K562 (cell line): Measurements from ENCODE around the gene SLAMF9. TPM values are rescaled to one million over a fixed set of nuclear protein-coding genes. Genes with fewer than 3 reads are reported as not detected.

Experiments
- ADNP ChIP-seq: fragments of 200-800 bp; sonication (Bioruptor generic); IDR thresholded peaks from 2 replicates; pipeline ENCODE4 v1.6.1; 2016; ENCODE audit warnings: missing genetic modification characterization, missing compliant biosample characterization
- DPF2 ChIP-seq: fragments of 450-650 bp; IDR thresholded peaks from 2 replicates; pipeline ENCODE4 v1.6.1; 2016
- E2F1 ChIP-seq: sonication (generic); formaldehyde crosslinking; IDR thresholded peaks from 2 replicates; pipeline ENCODE4 v1.8.1; 2023; ENCODE audit warnings: mild to moderate bottlenecking, missing genetic modification reagents, moderate library complexity
- FOXO4 ChIP-seq: fragments of 450-650 bp; formaldehyde crosslinking; IDR thresholded peaks from 2 replicates; pipeline ENCODE4 v1.4.0; 2020; ENCODE audit warnings: mild to moderate bottlenecking, moderate library complexity
- FOXP1 ChIP-seq: sonication (generic); formaldehyde crosslinking; IDR thresholded peaks from 2 replicates; pipeline ENCODE4 v1.8.0; 2022; ENCODE audit warnings: mild to moderate bottlenecking, missing genetic modification reagents
- HDAC1 ChIP-seq, 2 experiments: fragments of 450-650 bp; IDR thresholded peaks; 2 replicates each; pipeline ENCODE4 v1.6.1; 2016 to 2017; ENCODE audit warnings: inconsistent platforms in 1 of 2, mild to moderate bottlenecking in 1 of 2, moderate library complexity in 1 of 2
- MCM3 ChIP-seq: fragments of 450-650 bp; IDR thresholded peaks from 2 replicates; pipeline ENCODE4 v1.6.1; 2016
- MXI1 ChIP-seq: IDR thresholded peaks from 2 replicates; pipeline ENCODE4 v1.6.1; 2011; ENCODE audit warnings: low read depth, mild to moderate bottlenecking, improper control_type of control experiment, low read length
- PBX2 ChIP-seq, 2 experiments: IDR thresholded peaks in 1 of 2; conservative IDR thresholded peaks in 1 of 2; 2 replicates each; pipeline ENCODE4 v1.6.1; 2016; ENCODE audit warnings: low read depth in 2 of 2, mild to moderate bottlenecking in 1 of 2, missing compliant biosample characterization in 1 of 2, missing genetic modification characterization in 1 of 2, moderate library complexity in 1 of 2
- POLR2AphosphoS2 ChIP-seq: IDR thresholded peaks from 2 replicates; pipeline ENCODE4 v1.6.1; 2012; ENCODE audit warnings: low read length, improper control_type of control experiment
- SAP30 ChIP-seq: fragments of 200-600 bp; sonication (generic); IDR thresholded peaks from 2 replicates; pipeline ENCODE4 v1.6.1; 2012; ENCODE audit warnings: borderline replicate concordance, low read depth, mild to moderate bottlenecking, moderate library complexity, low read length, control low read depth, inconsistent platforms; ENCODE audit not compliant: insufficient read depth, poor library complexity, severe bottlenecking
- VEZF1 ChIP-seq: fragments of 200-800 bp; sonication (Bioruptor generic); IDR thresholded peaks from 2 replicates; pipeline ENCODE4 v1.6.1; 2017; ENCODE audit warnings: missing genetic modification characterization, missing compliant biosample characterization
- YY1 ChIP-seq, 3 experiments: IDR thresholded peaks; 2 replicates each; pipeline ENCODE4 v1.6.1; 2011; ENCODE audit warnings: low read length in 2 of 3, mild to moderate bottlenecking in 2 of 3, moderate library complexity in 2 of 3, borderline replicate concordance in 1 of 3, control low read depth in 1 of 3, low read depth in 1 of 3; ENCODE audit not compliant: insufficient read depth in 3 of 3, insufficient replicate concordance in 2 of 3, control insufficient read depth in 1 of 3, insufficient read length in 1 of 3; ENCODE audit errors: extremely low read depth in 1 of 3
- polyA plus RNA-seq, 8 experiments: library from polyadenylated mRNA; depleted of rRNA in 4 of 8; stranded (reverse) in 5 of 8; unstranded in 3 of 8; fragments of >200 nt; fragmentation: Nextera tagmentation in 2 of 8; fragmentation: Illumina TruSeq in 1 of 8; extraction: Ambion mirVana in 2 of 8; extraction: Trizol in 1 of 8; gene quantifications; 2 replicates each; pipeline versions ENCODE4 v1.2.1 to v1.2.3, GENCODE V29; 2011 to 2014; ENCODE audit warnings: inconsistent platforms in 1 of 8, missing spikeins in 1 of 8
- total RNA-seq, 7 experiments: library from RNA; depleted of rRNA in 6 of 7; stranded (reverse); fragments of >200 nt in 6 of 7; fragmentation: Illumina TruSeq in 2 of 7; extraction: Trizol in 2 of 7; gene quantifications; 2 replicates each; pipeline versions ENCODE4 v1.2.1 to v1.2.3, GENCODE V29; 2011 to 2021; ENCODE audit warnings: low replicate concordance in 1 of 7
- TF ChIP-seq, protein P1 (sequence below): sonication (generic); formaldehyde crosslinking; IDR thresholded peaks from 2 replicates; pipeline ENCODE4 v1.8.0; 2022; ENCODE audit warnings: mild to moderate bottlenecking, missing genetic modification reagents

The SLAMF9 gene
- total and polyA plus RNA-seq, 9 of the 15 experiments (the other 6 are each of a cell fraction or from before 2014, with no cell fraction given) = 0.13 to 0.21 TPM; not detected in 7

GRCh38 chr1:159923203-159924024 lies 30.6 kb downstream of the SLAMF9 start (continued):
- no peak for TF ChIP-seq PBX2 (CRISPR knock-in tag; IDR thresholded peaks at IDR 0.05; ENCODE audit: low read depth)
- TF ChIP-seq PBX2 (tag; conservative IDR thresholded peaks at IDR 0.05; ENCODE audit: low read depth) = peak; percentile 37; the same call in 1 of the 2 replicates
- TF ChIP-seq POLR2AphosphoS2 = peak; percentile 74; the same call in 1 of the 2 replicates
- TF ChIP-seq SAP30 = peak; percentile 13
- no peak for TF ChIP-seq ADNP
- peak in 1 of 2 experiments; percentile 67; a peak in 1 of 4 replicates for TF ChIP-seq HDAC1 (IDR thresholded peaks at IDR 0.05)
- TF ChIP-seq YY1 (IDR thresholded peaks at IDR 0.05; ENCODE audit: borderline replicate concordance in 1 of 3, control insufficient read depth in 1 of 3, extremely low read depth in 1 of 3, insufficient read depth in 3 of 3, insufficient read length in 1 of 3, insufficient replicate concordance in 2 of 3, low read depth in 1 of 3, low read length in 2 of 3) = peak in 1 of 3 experiments; percentile 45
- TF ChIP-seq FOXO4 (CRISPR knock-in tag) = no peak
- TF ChIP-seq MXI1 = peak; percentile 64
- TF ChIP-seq MCM3 = no peak
- peak; percentile 79 for TF ChIP-seq FOXP1
- TF ChIP-seq E2F1 (CRISPR knock-in tag) = no peak; the same call in 1 of the 2 replicates
- TF ChIP-seq DPF2 = peak; percentile 46; the same call in 1 of the 2 replicates
- TF ChIP-seq, protein P1, sequence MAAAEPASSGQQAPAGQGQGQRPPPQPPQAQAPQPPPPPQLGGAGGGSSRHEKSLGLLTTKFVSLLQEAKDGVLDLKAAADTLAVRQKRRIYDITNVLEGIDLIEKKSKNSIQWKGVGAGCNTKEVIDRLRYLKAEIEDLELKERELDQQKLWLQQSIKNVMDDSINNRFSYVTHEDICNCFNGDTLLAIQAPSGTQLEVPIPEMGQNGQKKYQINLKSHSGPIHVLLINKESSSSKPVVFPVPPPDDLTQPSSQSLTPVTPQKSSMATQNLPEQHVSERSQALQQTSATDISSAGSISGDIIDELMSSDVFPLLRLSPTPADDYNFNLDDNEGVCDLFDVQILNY (CRISPR knock-in tag) = 0 out of 2 replicates have a peak, but pooled peaks have one; percentile 61
- peak; percentile 94 for TF ChIP-seq VEZF1 (CRISPR knock-in tag)
